ENCODE data around the gene LAMA1. TPM values are rescaled to one million over a fixed set of nuclear protein-coding genes. Genes with fewer than 3 reads are reported as not detected.

Gene LAMA1
- total RNA-seq, 1 experiment from 2014 or later: not detected

GRCh38 chr18:6947338-6948030 lies 170.1 kb downstream of the LAMA1 start:
- Histone ChIP-seq H2AFZ (ENCODE audit: low read length) (no peak overlapping the region), H3K9ac (ENCODE audit: low read length) (no peak overlapping the region), H3K4me2 (ENCODE audit: low read length) (no peak overlapping the region), H3K36me3 (ENCODE audit: low read depth, low read length) (no peaks in the 10 kb centered on the region), H3K27me3 (ENCODE audit: low read length) (peaks cover 87% of the 10 kb centered on the region), H3K9me2 (replicated peaks; ENCODE audit: low read length) (no peaks in the 10 kb centered on the region), H3K4me3 (ENCODE audit: low read length) (no peak overlapping the region), H3F3A (ENCODE audit: low read length, unreplicated experiment) (no peaks in the 10 kb centered on the region), H3K27ac (ENCODE audit: low read length) (no peak overlapping the region), H4K20me1 (ENCODE audit: low read length) (no peaks in the 10 kb centered on the region), H3K79me2 (ENCODE audit: low read length) (no peaks in the 10 kb centered on the region), H3K4me1 (ENCODE audit: insufficient read depth, low read length) (no peaks in the 10 kb centered on the region), H3K9me3 (ENCODE audit: low read length) (no peaks in the 10 kb centered on the region)
- TF ChIP-seq CTCF (conservative IDR thresholded peaks at IDR 0.05; ENCODE audit: low read depth, low read length): no peak
- TF ChIP-seq EZH2 (IDR thresholded peaks at IDR 0.05; ENCODE audit: low read length, unreplicated experiment): no peak
- no peak for TF ChIP-seq EZH2phosphoT487 (IDR thresholded peaks at IDR 0.05; ENCODE audit: borderline replicate concordance, low read length)
- ATAC-seq (no peak), DNase-seq (no peak)
- ChIA-PET CTCF (interaction anchor here (0.6 kb wide), 1 partner anchor 273 kb away, joined by 3 read pairs; no protein-coding TSS in a partner anchor), POLR2A (ENCODE audit: unreplicated experiment) (no interaction called here)
- BruUV-seq (replicated peaks): no TSS peak
- intact Hi-C loops (cut with micrococcal nuclease): no loop called here

- no peak for DNase-seq
- intact Hi-C loops (cut with micrococcal nuclease): no loop called here
- no peak for ATAC-seq
These were observed 174.5 kb downstream of the LAMA1 start for GRCh38 chr18:6943143-6943542.

More at GRCh38 chr18:6943143-6943542, 174.5 kb downstream of the LAMA1 start:
- POLR2A ChIA-PET (ENCODE audit: unreplicated experiment): no interaction called here
- H3F3A ChIP-seq (ENCODE audit: low read length, unreplicated experiment): no peaks in the 10 kb centered on the region
- H2AFZ ChIP-seq (ENCODE audit: low read length): no peak overlapping the region
- H3K27ac ChIP-seq (ENCODE audit: low read length): no peak overlapping the region
- H3K27me3 ChIP-seq (ENCODE audit: low read length): peaks cover 86% of the 10 kb centered on the region
- no peak overlapping the region for H3K4me3 ChIP-seq (ENCODE audit: low read length)
- BruUV-seq (replicated peaks): no TSS peak
- H3K9me3 ChIP-seq (ENCODE audit: low read length): no peaks in the 10 kb centered on the region
- TF ChIP-seq EZH2phosphoT487 (IDR thresholded peaks at IDR 0.05; ENCODE audit: borderline replicate concordance, low read length): no peak
- no peak for TF ChIP-seq CTCF (conservative IDR thresholded peaks at IDR 0.05; ENCODE audit: low read depth, low read length)
- TF ChIP-seq EZH2 (IDR thresholded peaks at IDR 0.05; ENCODE audit: low read length, unreplicated experiment): no peak
- no peak overlapping the region for H3K4me2 ChIP-seq (ENCODE audit: low read length)
- H3K9ac ChIP-seq (ENCODE audit: low read length): no peak overlapping the region
- CTCF ChIA-PET: no interaction called here
- H3K79me2 ChIP-seq (ENCODE audit: low read length): no peaks in the 10 kb centered on the region
- H3K4me1 ChIP-seq (ENCODE audit: insufficient read depth, low read length): no peaks in the 10 kb centered on the region
- no peaks in the 10 kb centered on the region for H4K20me1 ChIP-seq (ENCODE audit: low read length)
- H3K9me2 ChIP-seq (replicated peaks; ENCODE audit: low read length): no peaks in the 10 kb centered on the region
- H3K36me3 ChIP-seq (ENCODE audit: low read depth, low read length): no peaks in the 10 kb centered on the region
